OCI-M1 (cell line): ENCODE results near the gene COPS8.

Experiments used
- DNase-seq: peaks from one replicate; lab custom pipeline; 2025; lab: John Stamatoyannopoulos, UW

The COPS8 gene

GRCh38 chr2:237101118-237101979 is 15.7 kb downstream of the COPS8 start:
- DNase-seq = no peak

GRCh38 chr2:237102428-237102827 is 16.7 kb downstream of the COPS8 start:
- no peak for DNase-seq

- DNase-seq = no peak
These were observed 23.8 kb downstream of the COPS8 start for GRCh38 chr2:237109421-237109934.

GRCh38 chr2:237113026-237113795 is 27.5 kb downstream of the COPS8 start:
- DNase-seq = no peak

- no peak for DNase-seq
These were observed 30.2 kb downstream of the COPS8 start for GRCh38 chr2:237115870-237116269.

- no peak for DNase-seq
These were observed 30.7 kb downstream of the COPS8 start for GRCh38 chr2:237116431-237116830.

GRCh38 chr2:237118025-237118424 is 32.3 kb downstream of the COPS8 start:
- no peak for DNase-seq

GRCh38 chr2:237118561-237119155 is 33.0 kb downstream of the COPS8 start:
- no peak for DNase-seq

GRCh38 chr2:237120916-237121315 is 35.2 kb downstream of the COPS8 start:
- no peak for DNase-seq

- DNase-seq = no peak
These were observed 35.6 kb downstream of the COPS8 start for GRCh38 chr2:237121321-237121720.

GRCh38 chr2:237122214-237122666 is 36.6 kb downstream of the COPS8 start:
- DNase-seq = peak; percentile 67

GRCh38 chr2:237124820-237125219 is 39.1 kb downstream of the COPS8 start:
- no peak for DNase-seq

GRCh38 chr2:237125967-237126366 is 40.3 kb downstream of the COPS8 start:
- no peak for DNase-seq

GRCh38 chr2:237126519-237127174 is 41.0 kb downstream of the COPS8 start:
- DNase-seq = no peak

- no peak for DNase-seq
These were observed 42.5 kb downstream of the COPS8 start for GRCh38 chr2:237128026-237128703.

GRCh38 chr2:237128845-237129592 is 43.3 kb downstream of the COPS8 start:
- DNase-seq = no peak

GRCh38 chr2:237129625-237130263 is 44.1 kb downstream of the COPS8 start:
- no peak for DNase-seq

- no peak for DNase-seq
These were observed 45.1 kb downstream of the COPS8 start for GRCh38 chr2:237130562-237131421.
